GM12801 (cell line): ENCODE results near the gene BRINP2.

ENCODE experiments used
- CTCF ChIP-seq: IDR thresholded peaks from one replicate; pipeline ENCODE4 v1.5.1; 2011; ENCODE audit warnings: control low read depth; ENCODE audit not compliant: insufficient read length; ENCODE audit errors: extremely low read depth

The BRINP2 gene

GRCh38 chr1:177229781-177230180, 59.0 kb downstream of the BRINP2 start:
- no peak for TF ChIP-seq CTCF

- TF ChIP-seq CTCF: no peak
These were observed 59.7 kb downstream of the BRINP2 start for GRCh38 chr1:177230228-177231016.

GRCh38 chr1:177235350-177235749, 64.6 kb downstream of the BRINP2 start:
- TF ChIP-seq CTCF: no peak

- no peak for TF ChIP-seq CTCF
These were observed 66.2 kb downstream of the BRINP2 start for GRCh38 chr1:177236962-177237361.

- no peak for TF ChIP-seq CTCF
These were observed 68.2 kb downstream of the BRINP2 start for GRCh38 chr1:177238967-177239366.

GRCh38 chr1:177239792-177240191, 69.0 kb downstream of the BRINP2 start:
- TF ChIP-seq CTCF: no peak

GRCh38 chr1:177243773-177244172, 73.0 kb downstream of the BRINP2 start:
- TF ChIP-seq CTCF: no peak
